Measurements from ENCODE around the gene JAK3. TPM values are rescaled to one million over a fixed set of nuclear protein-coding genes. Genes with fewer than 3 reads are reported as not detected.

JAK3 gene
- total and polyA plus RNA-seq, 2 of the 8 experiments (the other 6 are each of a cell fraction or from before 2014, with no cell fraction given) = 4.0 to 4.7 TPM

DNA sequence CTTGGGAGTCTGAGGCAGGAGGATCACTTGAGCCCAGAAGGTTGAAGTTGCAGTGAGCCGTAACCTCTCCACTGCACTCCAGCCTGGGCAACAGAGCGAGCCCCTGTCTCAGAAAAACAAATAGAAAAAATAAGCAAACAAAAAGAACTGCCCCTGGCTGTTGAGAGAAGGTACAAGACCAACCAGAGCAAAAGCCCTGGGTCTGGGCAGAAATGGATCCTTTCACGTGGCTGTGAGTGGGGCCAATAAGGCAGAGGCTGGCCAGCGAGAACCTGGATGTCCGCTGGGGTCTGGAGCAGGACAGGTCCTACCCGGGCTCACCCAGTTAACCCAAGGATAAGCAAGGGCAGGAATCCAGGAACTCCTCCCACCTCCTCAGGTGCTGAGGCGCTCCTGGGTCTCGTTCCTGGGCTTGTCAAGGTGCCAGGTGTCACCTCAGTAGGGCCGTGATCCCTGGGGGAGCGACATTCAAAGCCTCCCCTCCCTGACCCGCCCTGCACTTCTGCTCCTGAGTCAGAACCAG, 19.2 kb upstream of the JAK3 start:
- peak overlapping the region; percentile 65 for H4K91ac ChIP-seq (replicated peaks; ENCODE audit: insufficient read length, low read length)
- no peak overlapping the region for H3K4me2 ChIP-seq (ENCODE audit: insufficient read depth in 1 of 2, low read depth in 2 of 2, low read length in 2 of 2)
- no peak for TF ChIP-seq SIX5 (IDR thresholded peaks at IDR 0.05; ENCODE audit: low read depth, low read length)
- no peak for TF ChIP-seq ZNF274 (IDR thresholded peaks at IDR 0.05; ENCODE audit: borderline replicate concordance, extremely low read depth, low read length)
- no peak for TF ChIP-seq GTF2F1 (IDR thresholded peaks at IDR 0.05; ENCODE audit: borderline replicate concordance, low read depth, low read length)
- peaks cover 6% of the 10 kb centered on the region; the same call in 1 of the 2 replicates for H3K23me2 ChIP-seq (ENCODE audit: low read depth, low read length)
- H3K56ac ChIP-seq (replicated peaks; ENCODE audit: insufficient read length, low read depth, low read length) = no peak overlapping the region
- H4K20me1 ChIP-seq (replicated peaks in 1 of 2; ENCODE audit: control insufficient read depth in 1 of 2, insufficient read depth in 2 of 2, low read length in 2 of 2) = peaks cover 4 to 14% of the 10 kb centered on the region in 2 experiments
- no peaks in the 10 kb centered on the region; a peak in 1 of 4 replicates for H3K9me3 ChIP-seq (ENCODE audit: insufficient read depth in 2 of 2, low read depth in 1 of 2, low read length in 1 of 2)
- H2BK12ac ChIP-seq (ENCODE audit: low read depth, low read length) = peak overlapping the region; percentile 75; the same call in 1 of the 2 replicates
- no peak overlapping the region for H3K27ac ChIP-seq (ENCODE audit: low read depth, low read length)
- H2BK120ac ChIP-seq (replicated peaks; ENCODE audit: low read depth, low read length) = no peak overlapping the region
- H2BK20ac ChIP-seq (ENCODE audit: low read length) = no peak overlapping the region
- DNase-seq (ENCODE audit: low read depth in 1 of 2, low spot score in 2 of 2) (peak in 1 of 2 experiments; percentile 50), FAIRE-seq (no peak)
- WGBS, 2 experiments (ENCODE audit: extremely low coverage in 1 of 2, insufficient coverage in 1 of 2, insufficient read length in 1 of 2, insufficient replicate concordance in 2 of 2, low coverage in 1 of 2, low lambda C conversion rate in 2 of 2, missing lambda C conversion rate in 1 of 2) = 90% methylated on average over 11 of the region's 11 CpGs; no CpG with 5 or more reads in 1 of the 2 experiments
- H3K4ac ChIP-seq (replicated peaks; ENCODE audit: insufficient read length, low read depth, low read length) = no peak overlapping the region
- H2AFZ ChIP-seq (ENCODE audit: low read length) = no peak overlapping the region
- 0 out of 2 replicates have a peak overlapping the region, but pooled peaks have one; percentile 32 for H3K18ac ChIP-seq (ENCODE audit: extremely low read depth, low read length)
- no peak overlapping the region for H2BK5ac ChIP-seq (ENCODE audit: low read depth, low read length)
- no peak overlapping the region for H3K14ac ChIP-seq (ENCODE audit: insufficient read length)
- H3K79me2 ChIP-seq (ENCODE audit: control insufficient read depth in 1 of 2, insufficient read depth in 2 of 2, low read length in 2 of 2) = peaks cover 0 to 6% of the 10 kb centered on the region in 2 experiments; a peak in 1 of 4 replicates
- H3K9ac ChIP-seq (replicated peaks in 1 of 4; ENCODE audit: extremely low read depth in 1 of 4, low read depth in 3 of 4, low read length in 3 of 4) = no peak overlapping the region
- peaks cover 0 to 7% (median under 1%) of the 10 kb centered on the region in 4 experiments; a peak in 1 of 7 replicates for H3K27me3 ChIP-seq (replicated peaks in 1 of 4; ENCODE audit: control insufficient read depth in 3 of 4, extremely low read depth in 1 of 4, insufficient read depth in 3 of 4, low read length in 3 of 4)
- H3K79me1 ChIP-seq (ENCODE audit: low read depth, low read length) = no peaks in the 10 kb centered on the region
- no peak overlapping the region for H3K23ac ChIP-seq (ENCODE audit: insufficient read length)
- ChIA-PET POLR2A (ENCODE audit: partially characterized antibody) (interaction anchor here (1.1 to 20.2 kb wide), 7 partner anchors 6 to 126 kb away, joined by 3 to 392 read pairs (median 89); partner anchors contain the start of genes CCDC124, JAK3 and RPL18A), CTCF (ENCODE audit: partially characterized antibody) (interaction anchor here (0.9 to 1.6 kb wide), 2 partner anchors 11 to 65 kb away, joined by 3 to 4 read pairs; partner anchors contain the start of gene CCDC124)
- H2BK15ac ChIP-seq (ENCODE audit: low read length) = peak overlapping the region; percentile 61; the same call in 1 of the 2 replicates
- no peak overlapping the region for H4K5ac ChIP-seq (ENCODE audit: insufficient read length, low read depth, low read length)
- peaks cover 24 to 35% (median 26%) of the 10 kb centered on the region in 4 experiments for H3K36me3 ChIP-seq (ENCODE audit: control insufficient read depth in 2 of 4, insufficient read depth in 4 of 4, low read length in 3 of 4)
- H3K4me1 ChIP-seq (replicated peaks in 1 of 4; ENCODE audit: control insufficient read depth in 3 of 4, insufficient read depth in 4 of 4, low read length in 3 of 4) = peaks cover 0 to 14% (median 5%) of the 10 kb centered on the region in 4 experiments; a peak in 6 of 7 replicates
- H2AK5ac ChIP-seq (ENCODE audit: low read depth, low read length) = peak overlapping the region; percentile 39; the same call in 1 of the 2 replicates
- no peak overlapping the region for H3K4me3 ChIP-seq (ENCODE audit: extremely low read depth in 1 of 4, insufficient read depth in 2 of 4, low read depth in 3 of 4, low read length in 4 of 4)
- H4K8ac ChIP-seq (ENCODE audit: extremely low read depth, insufficient read depth, low read length) = peak overlapping the region; percentile 69

Data from H1 (cell line).